OCI-LY7 (cell line): Measurements from ENCODE around the gene PIEZO2. TPM values are rescaled to one million over a fixed set of nuclear protein-coding genes. Genes with fewer than 3 reads are reported as not detected.

Experiments
- BruUV-seq: library from RNA; stranded (reverse); fragments of 400-500 nt; replicated peaks from 2 replicates; lab custom pipeline; 2021; lab: Mats Ljungman, UMichigan
- CTCF ChIA-PET: fragments of 300-600 bp; sonication (Branson Sonifier 250); formaldehyde crosslinking; loops from one replicate; lab custom pipeline; 2022; ENCODE audit warnings: antibody characterized with exemption; ENCODE audit not compliant: unreplicated experiment; lab: Charles Lee
- POLR2A ChIA-PET: fragments of 300-600 bp; sonication (Branson Sonifier 250); formaldehyde crosslinking; loops from one replicate; lab custom pipeline; 2022; ENCODE audit warnings: antibody characterized with exemption; lab: Charles Lee
- DNase-seq: peaks from one replicate; pipeline ENCODE4 v3.0.0-alpha.2; 2015; ENCODE audit warnings: low spot score
- H2AFZ ChIP-seq: fragments of 200-600 bp; sonication (generic), shearing (Covaris generic); 2 replicates; pipeline ENCODE4 v1.6.1; 2014; ENCODE audit warnings: mild to moderate bottlenecking, antibody characterized with exemption, low read length, moderate library complexity
- H3K27ac ChIP-seq: fragments of 200-600 bp; sonication (generic); 2 replicates; pipeline ENCODE4 v1.5.1; 2014; ENCODE audit warnings: mixed run types, low read depth, mild to moderate bottlenecking, moderate library complexity, low read length, inconsistent platforms; ENCODE audit not compliant: poor library complexity, severe bottlenecking
- H3K36me3 ChIP-seq: fragments of 200-600 bp; sonication (generic); 2 replicates; pipeline ENCODE4 v1.6.1; 2014; ENCODE audit warnings: mild to moderate bottlenecking, antibody characterized with exemption, low read length, moderate library complexity, mixed read lengths; ENCODE audit not compliant: insufficient read depth
- H3K4me1 ChIP-seq: fragments of 200-600 bp; sonication (generic); 2 replicates; pipeline ENCODE4 v1.5.1; 2014; ENCODE audit warnings: mild to moderate bottlenecking, low read length; ENCODE audit not compliant: insufficient read depth, poor library complexity, severe bottlenecking
- H3K4me2 ChIP-seq: fragments of 200-600 bp; sonication (generic); 2 replicates; pipeline ENCODE4 v1.6.1; 2014; ENCODE audit warnings: mild to moderate bottlenecking, low read length
- H3K4me3 ChIP-seq: fragments of 200-600 bp; sonication (generic); 2 replicates; pipeline ENCODE4 v1.5.1; 2014; ENCODE audit warnings: mild to moderate bottlenecking, low read depth, low read length; ENCODE audit not compliant: poor library complexity, severe bottlenecking
- H3K79me2 ChIP-seq: fragments of 200-600 bp; sonication (generic); 2 replicates; pipeline ENCODE4 v1.6.1; 2016; ENCODE audit warnings: low read depth, mild to moderate bottlenecking, low read length, moderate library complexity, mixed read lengths; ENCODE audit not compliant: insufficient read depth
- H3K9me2 ChIP-seq: fragments of 200-600 bp; sonication (generic); 2 replicates; pipeline ENCODE4 v1.6.1; 2016; ENCODE audit warnings: mild to moderate bottlenecking, low read length, mixed read lengths; ENCODE audit not compliant: insufficient read depth
- H3K9me3 ChIP-seq: fragments of 200-600 bp; sonication (generic); 2 replicates; pipeline ENCODE4 v1.6.1; 2014; ENCODE audit warnings: mild to moderate bottlenecking, mixed run types, low read length, mixed read lengths
- H4K20me1 ChIP-seq: fragments of 200-600 bp; sonication (generic); 2 replicates; pipeline ENCODE4 v1.6.1; 2014; ENCODE audit warnings: mild to moderate bottlenecking, antibody characterized with exemption, low read length, moderate library complexity, mixed read lengths; ENCODE audit not compliant: insufficient read depth
- EZH2phosphoT487 ChIP-seq: fragments of 200-600 bp; sonication (generic); IDR thresholded peaks from 2 replicates; pipeline ENCODE4 v1.6.1; 2018; ENCODE audit warnings: low read depth, borderline replicate concordance, mild to moderate bottlenecking, mixed run types, antibody characterized with exemption, low read length, moderate library complexity, mixed read lengths
- intact Hi-C: fragments of 100-400 bp; cut with micrococcal nuclease; formaldehyde crosslinking; loops from one replicate; pipeline ENCODE4 v1.10.0; 2022; ENCODE audit not compliant: unreplicated experiment
- total RNA-seq, 2 experiments: library from RNA; depleted of rRNA in 1 of 2; stranded (reverse); fragments of >200 nt in 1 of 2; shearing (Covaris generic) in 1 of 2; gene quantifications; 2 replicates each; pipeline ENCODE4 v1.2.3, GENCODE V29; 2014 to 2022
- TF ChIP-seq, protein P1 (sequence below): fragments of 200-600 bp; sonication (generic); conservative IDR thresholded peaks from 2 replicates; pipeline ENCODE4 v1.5.1; 2014; ENCODE audit warnings: mild to moderate bottlenecking, antibody characterized with exemption, low read length, moderate library complexity, mixed read lengths

PIEZO2 gene
- total RNA-seq, 2 experiments from 2014 or later, result 0.95 to 3.3 TPM

DNA sequence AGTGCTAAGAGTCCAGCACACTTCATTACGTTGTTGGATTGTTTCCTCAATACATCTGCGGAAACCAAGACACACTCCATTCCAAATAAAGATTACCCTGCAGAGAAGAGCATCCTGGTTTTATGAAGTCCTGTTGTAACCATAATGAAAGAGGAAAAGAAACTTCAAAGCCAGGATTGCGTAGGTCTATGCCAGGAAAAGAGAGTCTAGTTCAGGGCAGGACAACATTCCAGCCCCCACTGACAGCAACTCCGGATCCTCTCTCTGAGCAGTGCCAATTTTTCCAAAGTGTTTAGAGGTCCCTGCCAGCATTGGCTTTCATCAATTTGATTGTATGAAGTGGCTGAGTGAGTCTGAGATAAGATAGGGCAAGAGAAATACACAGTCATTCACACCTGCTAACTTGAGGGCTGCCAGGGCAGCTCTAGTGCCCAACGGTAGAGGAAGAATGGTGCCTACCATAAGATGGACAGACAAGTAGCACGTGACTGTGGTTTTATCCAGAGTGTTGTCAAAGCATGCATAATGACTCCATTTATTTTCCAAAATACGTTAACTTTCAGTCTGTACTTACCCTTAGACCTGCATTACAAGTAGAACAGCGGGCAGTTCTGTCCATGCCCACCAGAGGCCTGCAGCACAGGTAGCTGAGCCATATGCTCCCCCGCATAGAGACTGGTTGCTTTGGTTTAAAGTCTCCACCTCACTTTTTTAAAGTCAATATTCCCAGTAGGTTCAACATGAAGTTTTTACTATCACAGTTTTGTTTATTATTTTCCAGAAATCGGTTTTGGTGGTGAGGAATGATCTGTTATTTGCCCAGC is 23.7 kb downstream of the PIEZO2 start:
- POLR2A ChIA-PET, result interaction anchor here (0.6 kb wide), 1 partner anchor 40 kb away, joined by 3 read pairs; no protein-coding TSS in a partner anchor
- Histone ChIP-seq H4K20me1 (no peaks in the 10 kb centered on the region), H3K4me1 (no peaks in the 10 kb centered on the region), H3K9me2 (no peaks in the 10 kb centered on the region), H3K9me3 (no peaks in the 10 kb centered on the region), H3K36me3 (no peaks in the 10 kb centered on the region), H3K27ac (no peak overlapping the region), H3K79me2 (no peaks in the 10 kb centered on the region), H3K4me2 (no peak overlapping the region), H3K4me3 (no peak overlapping the region), H2AFZ (no peak overlapping the region)
- no TSS peak for BruUV-seq
- DNase-seq, result no peak
- intact Hi-C loops, result no loop called here
- CTCF ChIA-PET, result no interaction called here
- TF ChIP-seq, protein P1, sequence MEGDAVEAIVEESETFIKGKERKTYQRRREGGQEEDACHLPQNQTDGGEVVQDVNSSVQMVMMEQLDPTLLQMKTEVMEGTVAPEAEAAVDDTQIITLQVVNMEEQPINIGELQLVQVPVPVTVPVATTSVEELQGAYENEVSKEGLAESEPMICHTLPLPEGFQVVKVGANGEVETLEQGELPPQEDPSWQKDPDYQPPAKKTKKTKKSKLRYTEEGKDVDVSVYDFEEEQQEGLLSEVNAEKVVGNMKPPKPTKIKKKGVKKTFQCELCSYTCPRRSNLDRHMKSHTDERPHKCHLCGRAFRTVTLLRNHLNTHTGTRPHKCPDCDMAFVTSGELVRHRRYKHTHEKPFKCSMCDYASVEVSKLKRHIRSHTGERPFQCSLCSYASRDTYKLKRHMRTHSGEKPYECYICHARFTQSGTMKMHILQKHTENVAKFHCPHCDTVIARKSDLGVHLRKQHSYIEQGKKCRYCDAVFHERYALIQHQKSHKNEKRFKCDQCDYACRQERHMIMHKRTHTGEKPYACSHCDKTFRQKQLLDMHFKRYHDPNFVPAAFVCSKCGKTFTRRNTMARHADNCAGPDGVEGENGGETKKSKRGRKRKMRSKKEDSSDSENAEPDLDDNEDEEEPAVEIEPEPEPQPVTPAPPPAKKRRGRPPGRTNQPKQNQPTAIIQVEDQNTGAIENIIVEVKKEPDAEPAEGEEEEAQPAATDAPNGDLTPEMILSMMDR, result no peak
- no peak for TF ChIP-seq EZH2phosphoT487

DNA sequence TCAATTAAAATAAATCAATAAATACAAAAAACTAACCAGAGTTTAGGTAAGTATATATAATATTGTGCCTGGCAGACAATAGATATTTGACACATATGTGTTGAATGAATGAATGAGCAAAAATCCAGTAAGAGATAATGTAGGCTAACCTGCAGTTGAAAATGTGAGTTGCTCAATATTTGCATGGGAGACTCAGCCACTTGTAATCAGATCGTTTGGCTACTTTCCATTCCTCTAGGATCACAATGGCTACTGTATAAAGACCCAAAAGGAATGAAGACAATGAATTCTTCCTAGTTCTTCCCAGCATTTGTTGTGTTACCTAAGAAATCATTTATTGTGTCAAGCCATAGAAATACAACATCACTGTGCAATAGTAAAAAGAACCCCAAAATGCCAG is 25.3 kb downstream of the PIEZO2 start:
- no peak overlapping the region for H3K4me2 ChIP-seq
- no peaks in the 10 kb centered on the region for H3K36me3 ChIP-seq
- no peaks in the 10 kb centered on the region for H3K79me2 ChIP-seq
- H3K4me3 ChIP-seq, result no peak overlapping the region
- POLR2A ChIA-PET, result interaction anchor here (1.0 to 1.2 kb wide), 2 partner anchors 13 to 18 kb away, joined by 4 to 7 read pairs; no protein-coding TSS in a partner anchor
- CTCF ChIA-PET, result no interaction called here
- H3K9me2 ChIP-seq, result no peaks in the 10 kb centered on the region
- H3K4me1 ChIP-seq, result no peaks in the 10 kb centered on the region
- no peak for DNase-seq
- TF ChIP-seq, protein P1, result no peak
- no peak for TF ChIP-seq EZH2phosphoT487
- H4K20me1 ChIP-seq, result no peaks in the 10 kb centered on the region
- H2AFZ ChIP-seq, result no peak overlapping the region
- H3K9me3 ChIP-seq, result no peaks in the 10 kb centered on the region
- H3K27ac ChIP-seq, result no peak overlapping the region
- intact Hi-C loops, result no loop called here
- BruUV-seq, result no TSS peak

DNA sequence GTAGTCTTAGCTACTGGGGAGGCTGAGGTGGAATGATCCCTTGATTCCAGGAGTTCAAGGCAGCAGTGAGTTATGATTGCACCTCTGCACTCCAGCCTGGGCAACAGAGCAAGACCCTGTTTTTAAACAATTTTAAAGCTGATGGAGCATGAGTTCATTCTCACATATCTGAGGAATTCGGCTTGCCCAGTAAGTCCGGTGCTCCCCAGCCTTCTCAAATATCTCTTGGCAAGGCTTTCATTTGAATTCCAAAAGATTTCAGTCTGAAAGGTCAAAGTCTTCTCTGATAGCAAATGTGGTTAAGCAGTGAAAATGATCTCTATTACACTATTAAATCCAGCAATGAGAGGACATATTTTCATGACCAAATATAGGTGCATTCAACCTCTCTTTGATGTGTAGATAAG is 27.9 kb downstream of the PIEZO2 start:
- TF ChIP-seq EZH2phosphoT487, result no peak
- TF ChIP-seq, protein P1, result no peak
- intact Hi-C loops, result no loop called here
- no TSS peak for BruUV-seq

More for the DNA sequence above, 27.9 kb downstream of the PIEZO2 start:
- Histone ChIP-seq H3K4me2 (no peak overlapping the region), H3K4me3 (no peak overlapping the region), H3K9me2 (no peaks in the 10 kb centered on the region), H4K20me1 (no peaks in the 10 kb centered on the region), H3K4me1 (no peaks in the 10 kb centered on the region), H3K79me2 (no peaks in the 10 kb centered on the region), H3K9me3 (no peaks in the 10 kb centered on the region), H2AFZ (no peak overlapping the region), H3K36me3 (no peaks in the 10 kb centered on the region), H3K27ac (no peak overlapping the region)
- ChIA-PET CTCF (interaction anchor here (0.6 kb wide), 1 partner anchor 31 kb away, joined by 3 read pairs; no protein-coding TSS in a partner anchor), POLR2A (no interaction called here)
- no peak for DNase-seq
